Coronary artery (tissue), 2 donors: ENCODE measurements around the gene POLR2C.
A peak's percentile ranks its signal among the peaks of the same experiment; 100 is the strongest.

ENCODE experiments used
- DNase-seq: peaks from one replicate; pipeline ENCODE4 v3.0.0-alpha.2; 2017; ENCODE audit warnings: low spot score
- H3K27ac ChIP-seq, 2 donors: fragments of 200-600 bp; sonication (generic); one replicate each; pipeline ENCODE4 v1.5.1; 2016 to 2019
- H3K4me3 ChIP-seq: fragments of 200-600 bp; sonication (generic); 2 replicates; pipeline ENCODE4 v1.5.1; 2016; ENCODE audit warnings: mild to moderate bottlenecking, moderate library complexity
- CTCF ChIP-seq: fragments of 200-600 bp; sonication (generic); IDR thresholded peaks from one replicate; pipeline ENCODE4 v1.5.1; 2019; ENCODE audit warnings: antibody characterized with exemption

The POLR2C gene

GRCh38 chr16:57479205-57479975, 16.9 kb downstream of the POLR2C start:
- peak overlapping the region; percentile 74 for H3K4me3 ChIP-seq
- no peak for TF ChIP-seq CTCF
- H3K27ac ChIP-seq = peak overlapping the region; percentile 64 to 90
- DNase-seq = no peak

- TF ChIP-seq CTCF = no peak
- Histone ChIP-seq H3K4me3 (peak overlapping the region; percentile 74), H3K27ac (peak overlapping the region; percentile 64 to 90)
- peak; percentile 90 for DNase-seq
These were observed 17.7 kb downstream of the POLR2C start for GRCh38 chr16:57479976-57480753.

GRCh38 chr16:57480754-57481230, 18.3 kb downstream of the POLR2C start:
- no peak for DNase-seq
- no peak for TF ChIP-seq CTCF
- peak overlapping the region; percentile 64 to 90 for H3K27ac ChIP-seq
- H3K4me3 ChIP-seq = peak overlapping the region; percentile 74

GRCh38 chr16:57481421-57481820, 18.9 kb downstream of the POLR2C start:
- DNase-seq = no peak
- no peak for TF ChIP-seq CTCF
- Histone ChIP-seq H3K4me3 (no peak overlapping the region), H3K27ac (peak overlapping the region in 1 of 2 donors; percentile 90)

GRCh38 chr16:57482845-57483545, 20.5 kb downstream of the POLR2C start:
- no peak for DNase-seq
- TF ChIP-seq CTCF = no peak
- Histone ChIP-seq H3K4me3 (no peak overlapping the region), H3K27ac (no peak overlapping the region)

- H3K4me3 ChIP-seq = peak overlapping the region; percentile 93
- no peak for TF ChIP-seq CTCF
- peak overlapping the region; percentile 18 to 92 for H3K27ac ChIP-seq
- no peak for DNase-seq
These were observed 21.4 kb downstream of the POLR2C start for GRCh38 chr16:57483725-57484514.
